Measurements from ENCODE around the gene LIN37.

Gene LIN37

DNA sequence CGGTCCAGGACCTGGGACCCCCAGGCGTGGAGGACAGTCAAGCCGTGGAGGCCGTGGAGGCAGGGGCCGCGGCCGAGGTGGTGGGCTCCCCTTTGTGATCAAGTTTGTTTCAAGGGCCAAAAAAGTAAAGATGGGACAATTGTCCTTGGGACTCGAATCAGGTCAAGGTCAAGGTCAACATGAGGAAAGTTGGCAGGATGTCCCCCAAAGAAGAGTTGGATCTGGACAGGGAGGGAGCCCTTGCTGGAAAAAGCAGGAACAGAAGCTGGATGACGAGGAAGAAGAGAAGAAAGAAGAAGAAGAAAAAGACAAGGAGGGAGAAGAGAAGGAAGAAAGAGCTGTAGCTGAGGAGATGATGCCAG lies 28.2 kb upstream of the LIN37 start:
- TF ChIP-seq TAF1 (IDR thresholded peaks at IDR 0.05; ENCODE audit: borderline replicate concordance, insufficient read depth, low read length) (no peak), POLR2AphosphoS5 (IDR thresholded peaks at IDR 0.05; ENCODE audit: low read depth, low read length) (no peak), FOXP2 (optimal IDR thresholded peaks at IDR 0.05; ENCODE audit: borderline replicate concordance, extremely low read depth, extremely low read length, insufficient read depth) (no peak)
- TF ChIP-seq, protein P1, sequence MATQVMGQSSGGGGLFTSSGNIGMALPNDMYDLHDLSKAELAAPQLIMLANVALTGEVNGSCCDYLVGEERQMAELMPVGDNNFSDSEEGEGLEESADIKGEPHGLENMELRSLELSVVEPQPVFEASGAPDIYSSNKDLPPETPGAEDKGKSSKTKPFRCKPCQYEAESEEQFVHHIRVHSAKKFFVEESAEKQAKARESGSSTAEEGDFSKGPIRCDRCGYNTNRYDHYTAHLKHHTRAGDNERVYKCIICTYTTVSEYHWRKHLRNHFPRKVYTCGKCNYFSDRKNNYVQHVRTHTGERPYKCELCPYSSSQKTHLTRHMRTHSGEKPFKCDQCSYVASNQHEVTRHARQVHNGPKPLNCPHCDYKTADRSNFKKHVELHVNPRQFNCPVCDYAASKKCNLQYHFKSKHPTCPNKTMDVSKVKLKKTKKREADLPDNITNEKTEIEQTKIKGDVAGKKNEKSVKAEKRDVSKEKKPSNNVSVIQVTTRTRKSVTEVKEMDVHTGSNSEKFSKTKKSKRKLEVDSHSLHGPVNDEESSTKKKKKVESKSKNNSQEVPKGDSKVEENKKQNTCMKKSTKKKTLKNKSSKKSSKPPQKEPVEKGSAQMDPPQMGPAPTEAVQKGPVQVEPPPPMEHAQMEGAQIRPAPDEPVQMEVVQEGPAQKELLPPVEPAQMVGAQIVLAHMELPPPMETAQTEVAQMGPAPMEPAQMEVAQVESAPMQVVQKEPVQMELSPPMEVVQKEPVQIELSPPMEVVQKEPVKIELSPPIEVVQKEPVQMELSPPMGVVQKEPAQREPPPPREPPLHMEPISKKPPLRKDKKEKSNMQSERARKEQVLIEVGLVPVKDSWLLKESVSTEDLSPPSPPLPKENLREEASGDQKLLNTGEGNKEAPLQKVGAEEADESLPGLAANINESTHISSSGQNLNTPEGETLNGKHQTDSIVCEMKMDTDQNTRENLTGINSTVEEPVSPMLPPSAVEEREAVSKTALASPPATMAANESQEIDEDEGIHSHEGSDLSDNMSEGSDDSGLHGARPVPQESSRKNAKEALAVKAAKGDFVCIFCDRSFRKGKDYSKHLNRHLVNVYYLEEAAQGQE (IDR thresholded peaks at IDR 0.05; ENCODE audit: insufficient read depth in 1 of 2, low read depth in 2 of 2, low read length in 2 of 2): no peak

DNA sequence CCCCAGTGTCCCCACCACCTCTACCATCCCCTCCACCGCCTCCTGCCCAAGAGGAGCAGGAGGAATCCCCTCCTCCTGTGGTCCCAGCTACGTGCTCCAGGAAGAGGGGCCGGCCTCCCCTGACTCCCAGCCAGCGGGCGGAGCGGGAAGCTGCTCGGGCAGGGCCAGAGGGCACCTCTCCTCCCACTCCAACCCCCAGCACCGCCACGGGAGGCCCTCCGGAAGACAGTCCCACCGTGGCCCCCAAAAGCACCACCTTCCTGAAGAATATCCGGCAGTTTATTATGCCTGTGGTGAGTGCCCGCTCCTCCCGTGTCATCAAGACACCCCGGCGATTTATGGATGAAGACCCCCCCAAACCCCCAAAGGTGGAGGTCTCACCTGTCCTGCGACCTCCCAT lies 27.7 kb upstream of the LIN37 start:
- TF ChIP-seq POLR2AphosphoS5 (IDR thresholded peaks at IDR 0.05; ENCODE audit: low read depth, low read length) (no peak), TAF1 (IDR thresholded peaks at IDR 0.05; ENCODE audit: borderline replicate concordance, insufficient read depth, low read length) (no peak), SIN3A (IDR thresholded peaks at IDR 0.05; ENCODE audit: borderline replicate concordance, insufficient read depth, low read length) (no peak), FOXP2 (optimal IDR thresholded peaks at IDR 0.05; ENCODE audit: borderline replicate concordance, extremely low read depth, extremely low read length, insufficient read depth) (no peak)
- TF ChIP-seq, protein P1 (IDR thresholded peaks at IDR 0.05; ENCODE audit: insufficient read depth in 1 of 2, low read depth in 2 of 2, low read length in 2 of 2): no peak

DNA sequence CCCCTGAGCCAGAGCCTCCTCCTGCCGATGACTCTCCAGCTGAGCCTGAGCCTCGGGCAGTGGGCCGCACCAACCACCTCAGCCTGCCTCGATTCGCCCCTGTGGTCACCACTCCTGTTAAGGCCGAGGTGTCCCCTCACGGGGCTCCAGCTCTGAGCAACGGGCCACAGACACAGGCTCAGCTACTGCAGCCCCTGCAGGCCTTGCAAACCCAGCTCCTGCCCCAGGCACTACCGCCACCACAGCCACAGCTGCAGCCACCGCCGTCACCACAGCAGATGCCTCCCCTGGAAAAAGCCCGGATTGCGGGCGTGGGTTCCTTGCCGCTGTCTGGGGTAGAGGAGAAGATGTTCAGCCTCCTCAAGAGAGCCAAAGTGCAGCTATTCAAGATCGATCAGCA lies 27.0 kb upstream of the LIN37 start:
- TF ChIP-seq, protein P1 (IDR thresholded peaks at IDR 0.05; ENCODE audit: insufficient read depth in 1 of 2, low read depth in 2 of 2, low read length in 2 of 2): no peak
- TF ChIP-seq FOXP2 (optimal IDR thresholded peaks at IDR 0.05; ENCODE audit: borderline replicate concordance, extremely low read depth, extremely low read length, insufficient read depth): no peak
- no peak for TF ChIP-seq SIN3A (IDR thresholded peaks at IDR 0.05; ENCODE audit: borderline replicate concordance, insufficient read depth, low read length)
- no peak for TF ChIP-seq TAF1 (IDR thresholded peaks at IDR 0.05; ENCODE audit: borderline replicate concordance, insufficient read depth, low read length)
- TF ChIP-seq POLR2AphosphoS5 (IDR thresholded peaks at IDR 0.05; ENCODE audit: low read depth, low read length): no peak

DNA sequence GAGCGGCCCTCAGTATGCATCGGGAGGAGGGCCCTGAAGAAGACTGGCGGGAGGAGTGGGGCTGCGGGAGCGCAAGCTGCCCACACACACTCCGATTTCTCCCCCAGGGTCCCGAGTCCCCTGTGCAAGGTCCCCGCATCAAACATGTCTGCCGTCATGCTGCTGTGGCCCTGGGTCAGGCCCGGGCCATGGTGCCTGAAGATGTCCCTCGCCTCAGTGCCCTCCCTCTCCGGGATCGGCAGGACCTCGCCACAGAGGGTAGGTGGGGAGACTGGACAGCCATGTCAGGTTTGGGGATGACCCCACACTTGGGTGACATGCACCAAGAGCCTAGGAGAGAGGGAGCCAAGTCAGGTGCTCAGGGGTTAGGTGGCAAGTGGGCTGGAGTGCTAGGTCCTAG lies 25.9 kb upstream of the LIN37 start:
- TF ChIP-seq FOXP2 (optimal IDR thresholded peaks at IDR 0.05; ENCODE audit: borderline replicate concordance, extremely low read depth, extremely low read length, insufficient read depth) (no peak), POLR2AphosphoS5 (IDR thresholded peaks at IDR 0.05; ENCODE audit: low read depth, low read length) (no peak), TAF1 (IDR thresholded peaks at IDR 0.05; ENCODE audit: borderline replicate concordance, insufficient read depth, low read length) (no peak), SIN3A (IDR thresholded peaks at IDR 0.05; ENCODE audit: borderline replicate concordance, insufficient read depth, low read length) (no peak)
- TF ChIP-seq, protein P1 (IDR thresholded peaks at IDR 0.05; ENCODE audit: insufficient read depth in 1 of 2, low read depth in 2 of 2, low read length in 2 of 2): no peak

DNA sequence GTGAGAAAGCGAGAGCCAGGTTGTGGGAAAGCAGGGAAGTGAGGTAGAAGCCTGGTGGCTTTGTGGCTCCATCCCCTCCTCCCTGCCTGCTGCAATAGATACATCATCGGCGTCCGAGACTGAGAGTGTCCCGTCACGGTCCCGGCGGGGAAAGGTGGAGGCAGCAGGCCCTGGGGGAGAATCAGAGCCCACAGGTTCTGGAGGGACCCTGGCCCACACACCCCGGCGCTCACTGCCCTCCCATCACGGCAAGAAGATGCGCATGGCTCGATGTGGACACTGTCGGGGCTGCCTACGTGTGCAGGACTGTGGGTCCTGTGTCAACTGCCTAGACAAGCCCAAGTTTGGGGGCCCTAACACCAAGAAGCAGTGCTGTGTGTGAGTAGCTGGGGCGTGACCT lies 25.5 kb upstream of the LIN37 start:
- TF ChIP-seq, protein P1 (IDR thresholded peaks at IDR 0.05; ENCODE audit: insufficient read depth in 1 of 2, low read depth in 2 of 2, low read length in 2 of 2): no peak
- TF ChIP-seq POLR2AphosphoS5 (IDR thresholded peaks at IDR 0.05; ENCODE audit: low read depth, low read length) (no peak), TAF1 (IDR thresholded peaks at IDR 0.05; ENCODE audit: borderline replicate concordance, insufficient read depth, low read length) (no peak), SIN3A (IDR thresholded peaks at IDR 0.05; ENCODE audit: borderline replicate concordance, insufficient read depth, low read length) (no peak), FOXP2 (optimal IDR thresholded peaks at IDR 0.05; ENCODE audit: borderline replicate concordance, extremely low read depth, extremely low read length, insufficient read depth) (no peak)
